ENCODE data around the gene TXNRD1.

- TF ChIP-seq EP300 (IDR thresholded peaks at IDR 0.05) (no peak), POLR2A (IDR thresholded peaks at IDR 0.05) (no peak), CTCF (IDR thresholded peaks at IDR 0.05) (no peak)
Observed at GRCh38 chr12:104279164-104279563, 63.6 kb downstream of the TXNRD1 start.

Data from ovary (tissue), 3 donors.